CD4-positive, alpha-beta T cell treated with Interleukin-4 for 1 hour (primary cell): ENCODE results near the gene ODAD2.
"Not testable (repeated sequence)": the region's sequence is repeated elsewhere in the genome, so short reads cannot be mapped to it uniquely, and the experiment has no call there.

ENCODE experiments used
- DNase-seq, 2 donors: peaks; one replicate each; pipeline ENCODE4 v3.0.0-alpha.2; 2020 to 2022

Gene ODAD2

DNA sequence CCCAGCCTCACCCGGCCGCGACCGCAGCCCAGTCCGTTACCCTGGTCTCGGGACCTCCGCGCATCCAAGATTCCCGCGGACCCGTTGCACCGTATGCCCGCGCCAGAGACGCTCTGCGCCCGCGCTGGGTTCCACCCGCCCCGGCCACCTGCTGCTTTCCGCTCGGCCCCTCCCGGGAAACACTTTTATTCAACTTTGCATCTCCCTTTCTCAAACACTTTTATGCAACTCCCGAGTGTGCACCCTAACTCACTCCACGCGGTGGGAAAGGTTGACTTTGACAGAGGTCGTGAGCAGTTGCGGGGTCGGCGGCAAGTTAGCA is at the start of gene ODAD2:
ODAD2 (minus strand) TSS at position 126 of the 322 bp plus-strand sequence. CDS start 3,937 bp downstream, outside the sequence.
- no peak for DNase-seq

DNA sequence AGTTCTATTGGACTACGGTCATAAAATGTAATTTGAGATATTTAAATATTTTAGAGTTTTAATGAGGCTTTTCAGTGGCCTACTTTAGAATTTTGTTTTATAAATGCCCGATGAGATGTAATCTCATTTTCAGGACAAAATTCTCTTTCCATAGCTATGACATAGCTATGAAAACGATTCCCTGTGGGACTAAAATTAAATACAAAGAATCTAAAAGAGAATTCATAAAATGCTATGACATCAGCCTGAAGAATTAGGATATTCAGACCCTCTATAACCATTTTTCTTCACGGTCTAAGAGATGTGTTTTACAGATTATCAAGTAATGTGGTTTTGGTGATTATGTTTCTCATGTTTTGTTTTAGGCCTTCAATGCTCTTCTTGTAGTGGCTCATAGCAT is 48.2 kb upstream of the ODAD2 start:
- DNase-seq = no peak

DNA sequence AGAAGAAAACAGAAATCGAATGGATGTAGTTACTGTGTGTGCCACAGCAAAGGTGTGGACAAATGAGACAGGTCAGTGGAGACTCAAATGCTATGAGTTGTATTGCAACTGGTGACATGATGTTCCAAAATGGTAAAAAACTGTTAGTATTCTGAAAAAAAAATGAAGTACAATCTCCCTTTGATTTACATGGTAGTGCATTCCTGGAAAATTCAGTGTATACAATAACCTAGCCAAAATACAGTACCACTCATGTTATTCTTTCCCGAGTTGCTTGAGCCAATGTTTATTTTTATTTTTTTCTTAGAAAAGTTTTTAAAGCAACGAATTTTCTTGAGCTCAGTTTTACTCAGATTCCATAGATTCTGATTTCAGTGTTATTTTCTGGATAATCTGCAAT is 47.7 kb upstream of the ODAD2 start:
- no peak for DNase-seq

- DNase-seq = no peak
Observed at GRCh38 chr10:28043941-28044340, 45.1 kb upstream of the ODAD2 start.

DNA sequence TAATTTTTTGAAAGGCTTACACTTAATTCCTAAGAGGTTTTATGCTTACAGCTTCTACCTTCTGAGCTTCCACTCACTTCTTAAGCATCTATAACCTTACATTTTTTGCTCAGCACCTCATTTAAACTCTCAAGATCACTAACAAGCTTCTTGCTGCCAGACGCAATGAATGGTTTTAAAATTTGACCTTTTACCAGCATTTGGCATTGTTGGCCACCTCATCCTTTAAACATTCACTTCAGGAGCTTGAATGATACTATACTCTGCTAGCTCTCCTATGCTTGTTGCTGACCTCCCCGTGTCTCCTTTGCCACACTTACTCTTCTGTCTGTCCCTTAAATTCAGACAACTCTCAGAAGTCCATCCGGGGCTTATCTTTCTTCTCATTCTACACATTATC is 37.7 kb upstream of the ODAD2 start:
- DNase-seq = no peak

- DNase-seq = no peak
Observed at GRCh38 chr10:28020993-28021982, 22.4 kb upstream of the ODAD2 start.

GRCh38 chr10:28020080-28020860 is 21.4 kb upstream of the ODAD2 start:
- DNase-seq = no peak

- DNase-seq = no peak
Observed at GRCh38 chr10:28014651-28015050, 15.8 kb upstream of the ODAD2 start.

- no peak for DNase-seq
Observed at GRCh38 chr10:28012990-28013515, 14.2 kb upstream of the ODAD2 start.

DNA sequence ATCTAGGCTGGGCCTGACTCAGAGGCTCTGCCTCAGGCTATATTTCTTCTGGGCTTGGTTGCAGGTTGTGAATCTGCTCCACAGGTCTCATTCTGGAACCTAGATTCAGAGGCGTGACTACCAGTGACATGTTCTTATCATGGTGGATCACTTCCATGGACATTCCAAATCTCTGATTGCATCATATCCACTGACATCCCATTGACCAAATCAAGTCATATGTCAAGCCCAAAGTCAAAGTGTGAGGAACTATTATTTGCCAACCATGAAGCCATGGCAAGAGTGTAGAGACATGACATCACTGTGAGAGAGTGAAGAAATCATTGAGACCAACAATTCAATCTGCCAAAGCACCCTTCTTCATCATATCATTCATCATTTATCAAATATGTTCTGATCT is 11.9 kb upstream of the ODAD2 start:
- no peak for DNase-seq

- no peak for DNase-seq
Observed at GRCh38 chr10:28008054-28008453, 9.2 kb upstream of the ODAD2 start.

GRCh38 chr10:28001353-28001752 is 2.5 kb upstream of the ODAD2 start:
- no peak for DNase-seq

- DNase-seq = peak in 1 of 2 donors; percentile 2
Observed at GRCh38 chr10:27998178-27998953, 513 bp downstream of the ODAD2 start.

DNA sequence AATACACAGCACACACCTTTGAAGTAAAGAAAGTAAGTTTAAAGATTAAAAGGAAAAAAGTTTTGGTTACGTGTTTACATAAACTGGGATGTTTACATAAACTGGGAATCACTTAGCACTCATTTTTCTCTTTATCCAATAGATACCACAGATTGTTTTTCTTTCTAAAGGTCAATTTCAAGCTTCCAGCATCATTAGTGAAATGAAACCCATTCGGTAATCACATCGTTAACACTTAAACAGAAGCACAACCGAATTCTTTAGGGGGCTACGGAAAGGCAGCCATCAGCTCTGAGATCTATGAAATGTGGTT is 1.1 kb downstream of the ODAD2 start:
- DNase-seq = no peak

DNA sequence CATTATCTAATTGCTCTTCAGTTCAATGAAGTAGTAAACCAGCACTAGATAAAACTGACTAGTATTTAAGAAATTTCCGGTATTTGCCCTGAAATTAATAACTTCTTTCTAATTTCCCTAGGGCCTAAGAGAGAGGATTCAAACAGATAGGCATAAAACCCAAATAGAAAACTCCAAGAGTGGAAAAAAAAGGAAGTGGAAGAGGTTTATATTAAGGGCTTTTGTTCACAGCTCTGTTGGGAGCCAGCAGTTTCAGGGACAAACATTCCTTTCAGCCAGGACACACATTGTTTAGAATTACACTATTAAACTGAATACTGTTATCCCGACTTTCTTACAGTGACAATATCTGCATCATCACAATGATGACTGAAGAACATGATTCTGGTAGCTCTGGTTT is 3.6 kb downstream of the ODAD2 start:
- no peak for DNase-seq

- not testable (repeated sequence) for DNase-seq
Observed at GRCh38 chr10:27989357-27989756, 9.5 kb downstream of the ODAD2 start.

DNA sequence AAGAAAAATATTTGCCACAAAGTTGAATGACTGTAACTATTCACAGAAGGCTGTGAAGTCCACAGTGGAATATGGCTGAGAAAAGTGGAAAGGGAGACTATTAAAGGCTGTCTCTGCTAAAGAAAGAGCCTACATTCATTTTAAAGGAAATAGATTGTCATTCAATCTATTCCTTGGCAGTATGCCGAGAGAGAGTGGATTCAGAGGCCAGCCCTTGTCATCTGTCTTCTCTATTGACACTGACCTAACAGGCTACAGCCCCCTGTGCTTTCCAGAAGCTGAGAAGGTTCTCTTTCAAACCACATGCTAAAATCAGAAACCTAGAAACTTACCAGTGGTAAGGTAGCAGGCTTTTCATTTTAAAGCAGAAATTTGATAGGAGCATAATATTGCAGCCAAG is 12.1 kb downstream of the ODAD2 start:
- no peak for DNase-seq

DNA sequence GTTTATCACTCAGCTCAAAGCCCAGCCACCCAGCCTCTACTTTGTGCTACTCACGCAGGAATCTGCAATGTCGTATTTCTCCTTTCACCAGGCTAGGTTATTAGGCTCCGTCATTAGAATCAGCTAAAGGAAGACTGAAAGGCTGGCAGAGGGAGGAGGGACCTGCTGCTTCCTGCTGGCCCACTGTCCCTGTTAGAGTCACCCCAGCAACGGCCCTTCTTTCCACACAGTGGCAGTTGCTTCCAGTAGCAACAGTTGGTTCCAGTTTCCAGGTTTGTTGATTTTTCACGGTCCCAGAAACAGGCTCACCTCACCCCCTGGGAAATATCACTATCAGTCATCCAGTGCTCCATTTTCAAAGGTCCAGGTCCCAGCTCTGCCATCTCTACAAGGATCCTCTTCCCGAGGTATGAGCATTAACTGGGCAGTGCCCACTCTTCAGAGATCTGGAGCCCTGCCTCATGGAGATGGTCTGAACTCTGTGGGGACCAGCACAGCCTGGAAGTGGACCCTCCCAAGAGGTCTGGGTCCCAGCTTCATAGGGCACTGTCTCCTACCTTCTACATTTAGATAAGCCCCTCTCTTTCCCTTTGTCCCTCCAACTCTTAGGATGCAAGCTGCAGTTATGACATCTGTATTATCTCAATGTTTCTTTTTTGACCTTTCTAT is 15.9 kb downstream of the ODAD2 start:
- DNase-seq = no peak

DNA sequence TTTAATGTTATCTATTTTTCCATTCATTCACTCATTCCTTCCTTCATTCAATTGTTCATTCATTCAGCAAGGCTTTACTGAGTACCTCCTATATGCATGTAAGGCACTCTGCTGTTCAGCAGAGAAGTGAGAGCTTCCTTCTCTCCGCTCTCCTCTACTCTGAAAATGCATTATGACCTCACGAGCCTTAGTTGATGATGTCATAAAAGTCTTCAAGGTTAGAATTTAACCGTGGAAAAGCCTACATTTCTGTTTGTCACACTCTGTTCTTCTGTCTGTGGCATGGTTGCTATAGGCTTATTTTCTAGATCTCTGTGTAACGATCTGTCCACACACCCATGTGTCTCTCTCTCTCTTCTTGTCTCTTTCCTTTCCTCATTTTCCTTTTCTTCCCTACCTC is 17.1 kb downstream of the ODAD2 start:
- DNase-seq = no peak

DNA sequence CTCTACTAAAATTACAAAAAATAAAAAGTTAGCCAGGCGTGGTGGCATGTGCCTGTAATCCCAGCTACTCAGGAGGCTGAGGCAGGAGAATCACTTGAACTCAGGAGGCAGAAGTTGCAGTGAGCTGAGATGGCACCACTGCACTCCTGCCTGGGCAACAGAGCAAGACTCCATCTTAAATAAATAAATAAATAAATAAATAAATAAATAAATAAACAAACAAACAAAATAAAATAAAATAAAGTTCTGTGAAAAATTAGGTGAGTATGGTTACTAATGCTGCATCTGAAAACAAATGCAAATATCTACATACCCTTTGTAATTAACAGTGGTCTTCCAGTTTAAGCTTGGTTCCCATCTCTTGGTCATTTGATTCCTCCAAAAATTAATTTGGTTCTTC is 28.1 kb downstream of the ODAD2 start:
- DNase-seq = not testable (repeated sequence)

- not testable (repeated sequence) for DNase-seq
Observed at GRCh38 chr10:27969931-27970330, 28.9 kb downstream of the ODAD2 start.

GRCh38 chr10:27959093-27959715 is 39.7 kb downstream of the ODAD2 start:
- DNase-seq = no peak
